ENCODE measurements around the gene VSTM2L. TPM values are rescaled to one million over a fixed set of nuclear protein-coding genes. Genes with fewer than 3 reads are reported as not detected.
"Not testable (repeated sequence)": the region's sequence is repeated elsewhere in the genome, so short reads cannot be mapped to it uniquely, and the experiment has no call there.

The VSTM2L gene
- total and polyA plus RNA-seq, 2 donors: 1.3 to 1.6 TPM

- Histone ChIP-seq H3K4me3 (ENCODE audit: low read depth, low read length) (no peak overlapping the region), H3K36me3 (ENCODE audit: insufficient read depth) (no peaks in the 10 kb centered on the region), H3K27ac (ENCODE audit: low read depth) (no peak overlapping the region), H3K4me1 (ENCODE audit: insufficient read depth) (no peaks in the 10 kb centered on the region)
- 70% methylated on average over 5 of the region's 5 CpGs for WGBS
- DNase-seq (ENCODE audit: extremely low spot score): no peak
Measured at GRCh38 chr20:37954190-37954589, 51.3 kb downstream of the VSTM2L start.

- no peaks in the 10 kb centered on the region for H3K36me3 ChIP-seq (ENCODE audit: insufficient read depth)
- H3K4me1 ChIP-seq (ENCODE audit: insufficient read depth): no peaks in the 10 kb centered on the region
- H3K4me3 ChIP-seq (ENCODE audit: low read depth, low read length): no peak overlapping the region
- no peak for DNase-seq (ENCODE audit: extremely low spot score)
- no peak overlapping the region for H3K27ac ChIP-seq (ENCODE audit: low read depth)
- WGBS: 80% methylated on average over 14 of the region's 14 CpGs
Measured at GRCh38 chr20:37954626-37955025, 51.7 kb downstream of the VSTM2L start.

GRCh38 chr20:37955511-37955910 is 52.6 kb downstream of the VSTM2L start:
- no peak overlapping the region for H3K4me3 ChIP-seq (ENCODE audit: low read depth, low read length)
- H3K27ac ChIP-seq (ENCODE audit: low read depth): no peak overlapping the region
- WGBS: 82% methylated on average over 7 of the region's 7 CpGs
- no peaks in the 10 kb centered on the region for H3K36me3 ChIP-seq (ENCODE audit: insufficient read depth)
- DNase-seq (ENCODE audit: extremely low spot score): no peak
- H3K4me1 ChIP-seq (ENCODE audit: insufficient read depth): no peaks in the 10 kb centered on the region

GRCh38 chr20:37956107-37956585 is 53.2 kb downstream of the VSTM2L start:
- Histone ChIP-seq H3K4me3 (ENCODE audit: low read depth, low read length) (no peak overlapping the region), H3K4me1 (ENCODE audit: insufficient read depth) (no peaks in the 10 kb centered on the region), H3K36me3 (ENCODE audit: insufficient read depth) (no peaks in the 10 kb centered on the region), H3K27ac (ENCODE audit: low read depth) (no peak overlapping the region)
- no peak for DNase-seq (ENCODE audit: extremely low spot score)
- 25% methylated on average over 3 of the region's 3 CpGs for WGBS

GRCh38 chr20:37958856-37959520 is 56.1 kb downstream of the VSTM2L start:
- Histone ChIP-seq H3K27ac (ENCODE audit: low read depth) (no peak overlapping the region), H3K4me1 (ENCODE audit: insufficient read depth) (no peaks in the 10 kb centered on the region), H3K36me3 (ENCODE audit: insufficient read depth) (no peaks in the 10 kb centered on the region), H3K4me3 (ENCODE audit: low read depth, low read length) (no peak overlapping the region)
- DNase-seq (ENCODE audit: extremely low spot score): no peak
- WGBS: 72% methylated on average over 2 of the region's 2 CpGs

GRCh38 chr20:37961066-37961465 is 58.1 kb downstream of the VSTM2L start:
- Histone ChIP-seq H3K4me3 (ENCODE audit: low read depth, low read length) (no peak overlapping the region), H3K27ac (ENCODE audit: low read depth) (no peak overlapping the region), H3K36me3 (ENCODE audit: insufficient read depth) (no peaks in the 10 kb centered on the region), H3K4me1 (ENCODE audit: insufficient read depth) (no peaks in the 10 kb centered on the region)
- no peak for DNase-seq (ENCODE audit: extremely low spot score)
- 73% methylated on average over 1 of the region's 1 CpG for WGBS

GRCh38 chr20:37963483-37963882 is 60.6 kb downstream of the VSTM2L start:
- not testable (repeated sequence) for H3K4me3 ChIP-seq (ENCODE audit: low read depth, low read length); H3K4me1 ChIP-seq (ENCODE audit: insufficient read depth); DNase-seq (ENCODE audit: extremely low spot score); H3K27ac ChIP-seq (ENCODE audit: low read depth); H3K36me3 ChIP-seq (ENCODE audit: insufficient read depth)
- WGBS: 91% methylated on average over 2 of the region's 2 CpGs

- Histone ChIP-seq H3K27ac (ENCODE audit: low read depth) (no peak overlapping the region), H3K4me3 (ENCODE audit: low read depth, low read length) (no peak overlapping the region), H3K36me3 (ENCODE audit: insufficient read depth) (no peaks in the 10 kb centered on the region), H3K4me1 (ENCODE audit: insufficient read depth) (no peaks in the 10 kb centered on the region)
- DNase-seq (ENCODE audit: extremely low spot score): no peak
- WGBS: 75% methylated on average over 6 of the region's 6 CpGs
Measured at GRCh38 chr20:37968841-37969401, 66.0 kb downstream of the VSTM2L start.

GRCh38 chr20:37969949-37970855 is 67.3 kb downstream of the VSTM2L start:
- no peak overlapping the region for H3K4me3 ChIP-seq (ENCODE audit: low read depth, low read length)
- H3K36me3 ChIP-seq (ENCODE audit: insufficient read depth): no peaks in the 10 kb centered on the region
- H3K27ac ChIP-seq (ENCODE audit: low read depth): no peak overlapping the region
- 74% methylated on average over 7 of the region's 7 CpGs for WGBS
- H3K4me1 ChIP-seq (ENCODE audit: insufficient read depth): no peaks in the 10 kb centered on the region
- no peak for DNase-seq (ENCODE audit: extremely low spot score)

GRCh38 chr20:37970856-37971245 is 67.9 kb downstream of the VSTM2L start:
- no peaks in the 10 kb centered on the region for H3K36me3 ChIP-seq (ENCODE audit: insufficient read depth)
- DNase-seq (ENCODE audit: extremely low spot score): no peak
- H3K4me3 ChIP-seq (ENCODE audit: low read depth, low read length): no peak overlapping the region
- no peak overlapping the region for H3K27ac ChIP-seq (ENCODE audit: low read depth)
- H3K4me1 ChIP-seq (ENCODE audit: insufficient read depth): no peaks in the 10 kb centered on the region

- H3K36me3 ChIP-seq (ENCODE audit: insufficient read depth): no peaks in the 10 kb centered on the region
- H3K4me3 ChIP-seq (ENCODE audit: low read depth, low read length): no peak overlapping the region
- no peaks in the 10 kb centered on the region for H3K4me1 ChIP-seq (ENCODE audit: insufficient read depth)
- no peak overlapping the region for H3K27ac ChIP-seq (ENCODE audit: low read depth)
- no peak for DNase-seq (ENCODE audit: extremely low spot score)
- 95% methylated on average over 5 of the region's 5 CpGs for WGBS
Measured at GRCh38 chr20:37971561-37972127, 68.7 kb downstream of the VSTM2L start.

GRCh38 chr20:37972256-37973058 is 69.5 kb downstream of the VSTM2L start:
- Histone ChIP-seq H3K4me3 (ENCODE audit: low read depth, low read length) (no peak overlapping the region), H3K36me3 (ENCODE audit: insufficient read depth) (no peaks in the 10 kb centered on the region), H3K4me1 (ENCODE audit: insufficient read depth) (no peaks in the 10 kb centered on the region), H3K27ac (ENCODE audit: low read depth) (no peak overlapping the region)
- WGBS: 87% methylated on average over 7 of the region's 7 CpGs
- DNase-seq (ENCODE audit: extremely low spot score): no peak

All from urinary bladder (tissue), 4 donors.